GM21825 (cell line): Measurements from ENCODE around the gene OR51I2.

Experiments used
- ATAC-seq: cut with Tn5 transposase; IDR thresholded peaks from one replicate; pipeline ENCODE4 v1.9.1; 2021; ENCODE audit warnings: mild to moderate bottlenecking, moderate library complexity; ENCODE audit not compliant: unreplicated experiment

The OR51I2 gene

DNA sequence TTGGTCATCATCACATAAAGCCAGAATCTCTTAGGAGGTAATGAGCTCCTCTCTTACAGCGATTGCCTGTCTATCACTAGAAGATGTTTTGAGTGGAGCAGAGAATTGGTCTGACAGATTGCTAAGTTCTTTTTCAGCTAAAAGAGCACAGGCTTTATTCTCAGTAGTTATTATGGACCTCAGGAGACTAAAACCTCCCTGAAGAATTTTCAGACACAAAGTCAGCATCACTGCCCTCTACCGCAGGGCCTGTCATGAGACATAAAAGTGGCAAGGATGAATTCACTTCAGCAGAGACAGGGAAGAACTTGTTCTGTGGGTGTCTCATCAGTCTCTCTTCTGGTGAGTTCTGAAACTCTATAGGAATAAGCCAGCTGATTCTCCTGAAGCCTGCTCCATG is at the start of gene OR51I2:
Gene OR51I2 (plus strand): TSS at position 301 of the 400 bp plus-strand sequence. CDS start 4,166 bp downstream, outside the sequence.
- no peak for ATAC-seq

DNA sequence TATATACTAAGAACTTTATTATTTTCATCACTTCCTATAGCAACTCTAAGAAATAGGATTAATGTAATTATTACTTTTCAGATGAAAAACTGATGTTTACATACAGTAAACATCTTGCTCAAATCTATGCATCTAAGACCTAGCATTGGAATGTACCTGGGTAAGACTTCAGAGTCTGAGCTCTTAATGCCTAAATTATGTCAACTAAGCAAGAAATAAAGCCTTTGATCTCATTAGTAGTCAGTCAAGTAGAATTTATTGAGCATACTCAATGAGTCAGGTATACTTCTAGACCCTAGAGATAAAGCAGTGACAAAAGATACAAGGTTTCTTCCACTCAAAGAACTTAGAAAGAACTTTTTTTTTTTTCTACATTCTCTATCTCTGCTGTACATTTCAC is 44.0 kb upstream of the OR51I2 start:
- ATAC-seq: no peak

DNA sequence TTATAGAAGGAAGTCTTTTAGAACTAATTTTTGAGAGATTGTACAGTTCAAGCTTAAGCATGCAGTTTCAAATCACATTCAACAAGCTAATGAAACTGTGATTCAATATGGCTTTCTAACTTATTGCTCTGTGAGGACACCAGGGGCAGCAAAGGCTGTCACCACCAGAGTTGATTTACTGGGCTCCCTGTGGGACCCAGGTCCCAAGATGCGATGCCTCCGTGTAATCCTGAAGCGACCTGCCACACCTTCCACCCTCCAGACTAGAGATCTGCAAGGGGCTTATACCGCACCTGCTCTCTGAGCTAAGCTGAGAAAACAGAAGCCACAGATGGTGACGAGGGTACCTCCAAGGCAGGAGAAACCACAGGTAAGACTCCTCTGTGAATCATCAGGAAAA is 28.1 kb upstream of the OR51I2 start:
- ATAC-seq: no peak

- no peak for ATAC-seq
Observed at GRCh38 chr11:5421811-5422210, 27.3 kb upstream of the OR51I2 start, which contains the start of gene OR51Q1. Gene OR51Q1, plus strand, starts transcription at chr11:5422111. Its CDS starts 90 bp downstream, at chr11:5422201.

DNA sequence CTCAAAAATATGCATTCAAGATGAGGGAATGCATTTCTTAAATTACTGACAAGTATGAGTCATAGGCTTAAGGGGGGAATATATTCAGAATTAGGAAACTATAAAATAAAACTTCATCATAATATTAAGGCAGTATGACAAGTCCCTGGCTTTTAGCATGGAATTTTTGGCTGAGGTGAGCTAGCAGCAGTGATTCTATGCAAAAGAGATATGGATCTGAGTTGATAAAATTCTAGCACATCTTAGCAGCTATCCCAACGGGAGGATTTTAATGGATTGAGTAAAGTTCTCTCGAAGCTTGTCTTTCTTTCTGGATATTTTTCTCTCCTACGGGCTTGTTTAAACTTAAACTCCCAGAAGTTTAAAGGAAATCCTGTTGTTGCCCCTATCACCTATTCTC is 26.0 kb upstream of the OR51I2 start:
- no peak for ATAC-seq

DNA sequence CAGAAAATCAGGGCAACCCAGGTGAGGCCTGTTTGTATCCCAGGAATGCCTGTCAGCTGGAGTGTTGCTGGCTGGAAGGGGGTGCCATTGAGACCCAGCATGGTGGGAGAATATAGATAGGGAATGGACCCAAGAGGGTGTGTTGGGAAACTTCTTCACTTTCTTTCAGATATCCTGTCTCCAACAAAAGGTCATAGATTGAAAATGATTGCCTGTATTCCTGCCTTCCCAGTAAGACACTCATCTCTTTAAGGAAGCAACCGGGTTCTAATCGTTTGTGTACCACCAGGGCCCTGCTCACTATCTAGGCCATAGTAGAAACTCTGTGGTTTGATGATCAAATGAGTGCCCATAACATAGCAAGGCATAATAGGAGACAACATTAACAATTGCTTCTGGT is 7.7 kb upstream of the OR51I2 start, which contains the start of gene OR51I1:
Gene OR51I1 (minus strand): TSS at position 101 of the 400 bp plus-strand sequence. CDS start 0 bp downstream, at position 101.
- ATAC-seq: no peak

DNA sequence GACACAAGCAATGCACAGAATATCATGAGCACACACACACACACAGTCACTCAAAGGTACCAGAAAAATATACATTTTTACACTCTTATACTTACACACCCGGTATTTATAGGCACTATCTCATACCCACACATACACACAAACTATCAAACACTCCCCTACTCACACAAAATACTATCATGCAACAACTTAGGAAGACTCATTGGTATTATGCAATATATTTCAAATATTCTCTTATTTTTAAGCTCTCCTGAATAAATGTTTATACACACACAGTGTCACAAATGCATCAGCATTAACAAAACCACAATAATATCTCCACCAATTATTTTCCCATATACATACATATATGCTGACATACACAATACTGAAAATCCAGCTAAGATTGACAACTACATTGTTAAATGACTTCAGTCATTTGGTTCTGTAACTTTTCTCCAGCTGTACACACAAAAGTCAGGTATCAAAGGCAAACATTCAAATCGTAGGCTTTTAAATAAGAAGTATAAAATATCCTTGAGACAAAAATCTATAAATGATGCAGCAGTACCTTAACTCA is 5.2 kb upstream of the OR51I2 start:
- no peak for ATAC-seq

DNA sequence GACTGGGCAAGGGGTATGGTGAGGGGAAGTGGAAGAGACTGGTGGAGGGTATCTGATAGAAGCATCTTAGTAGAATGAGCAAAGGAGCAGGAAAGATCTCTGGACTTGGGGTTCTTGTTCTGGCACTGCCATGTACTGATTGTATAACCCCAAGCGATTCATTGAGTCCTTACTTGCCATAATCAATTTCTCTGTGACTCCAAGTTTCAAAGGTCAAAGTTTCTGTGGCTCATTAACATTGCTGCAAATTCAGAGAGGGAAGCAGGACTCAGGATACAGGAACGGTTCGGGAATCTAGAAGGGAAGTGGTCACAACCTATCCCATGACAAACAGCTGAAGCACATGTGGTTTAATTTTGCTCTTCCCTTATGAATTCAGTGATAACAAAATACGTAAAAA is 309 bp downstream of the OR51I2 start:
- no peak for ATAC-seq

- no peak for ATAC-seq
Observed at GRCh38 chr11:5460983-5461621, 12.0 kb downstream of the OR51I2 start.

GRCh38 chr11:5467527-5467926 is 18.4 kb downstream of the OR51I2 start:
- ATAC-seq: no peak

- no peak for ATAC-seq
Observed at GRCh38 chr11:5473921-5474320, 24.8 kb downstream of the OR51I2 start.

DNA sequence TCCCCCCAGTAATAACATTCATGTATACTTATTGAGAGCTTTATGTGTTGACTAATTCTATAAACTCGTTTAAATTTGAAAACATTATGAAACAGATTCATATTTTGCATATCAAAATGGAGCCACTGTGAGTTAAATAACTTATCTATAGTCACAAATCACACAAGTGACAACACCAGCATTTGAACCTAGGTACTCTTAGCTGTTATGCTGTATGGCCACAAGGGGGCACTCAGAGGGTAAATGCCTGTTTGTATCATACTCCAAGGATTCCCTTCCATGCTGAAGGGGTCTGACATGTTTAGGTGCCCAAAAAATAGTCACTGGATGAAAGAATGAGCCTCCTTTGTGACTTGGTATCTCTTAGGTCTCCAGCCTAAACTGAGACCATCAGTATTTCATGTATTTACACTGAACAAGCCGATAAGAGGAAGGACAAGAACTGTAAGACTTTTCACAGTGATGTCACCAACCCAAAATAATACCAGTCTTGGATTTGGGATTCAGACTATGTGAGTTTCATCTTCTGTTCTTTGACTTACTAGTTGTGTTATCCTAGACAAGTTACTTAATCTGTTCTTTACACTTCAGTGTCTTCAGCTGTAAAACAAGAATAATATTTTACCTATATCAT is 27.2 kb downstream of the OR51I2 start:
- peak; percentile 70 for ATAC-seq

- no peak for ATAC-seq
Observed at GRCh38 chr11:5486003-5486402, 36.9 kb downstream of the OR51I2 start.

- ATAC-seq: no peak
Observed at GRCh38 chr11:5486421-5486820, 37.3 kb downstream of the OR51I2 start.

DNA sequence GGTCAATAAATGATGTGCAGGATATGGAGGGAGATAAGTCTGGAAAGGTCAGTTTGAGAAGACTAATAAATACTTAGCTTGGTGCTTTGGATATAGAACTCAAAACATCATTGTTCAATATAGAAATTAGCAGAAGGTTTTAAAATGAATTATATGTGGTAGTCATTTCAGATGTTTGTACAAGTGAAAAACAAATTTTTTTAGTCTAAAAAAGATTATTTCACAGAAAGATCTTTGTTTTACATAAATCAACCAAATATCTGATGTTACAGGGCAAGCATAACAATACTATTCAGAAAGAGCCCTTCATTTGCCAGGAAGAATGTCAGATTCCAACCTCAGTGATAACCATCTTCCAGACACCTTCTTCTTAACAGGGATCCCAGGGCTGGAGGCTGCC is 39.3 kb downstream of the OR51I2 start, which contains the start of gene OR52D1:
Gene OR52D1 (plus strand): TSS at position 301 of the 400 bp plus-strand sequence. CDS start 22 bp downstream, at position 323.
- no peak for ATAC-seq

GRCh38 chr11:5488798-5489399 is 39.8 kb downstream of the OR51I2 start:
- no peak for ATAC-seq

GRCh38 chr11:5489576-5490357 is 40.6 kb downstream of the OR51I2 start:
- no peak for ATAC-seq

- no peak for ATAC-seq
Observed at GRCh38 chr11:5499671-5500070, 50.5 kb downstream of the OR51I2 start.

GRCh38 chr11:5500393-5500801 is 51.3 kb downstream of the OR51I2 start:
- no peak for ATAC-seq

DNA sequence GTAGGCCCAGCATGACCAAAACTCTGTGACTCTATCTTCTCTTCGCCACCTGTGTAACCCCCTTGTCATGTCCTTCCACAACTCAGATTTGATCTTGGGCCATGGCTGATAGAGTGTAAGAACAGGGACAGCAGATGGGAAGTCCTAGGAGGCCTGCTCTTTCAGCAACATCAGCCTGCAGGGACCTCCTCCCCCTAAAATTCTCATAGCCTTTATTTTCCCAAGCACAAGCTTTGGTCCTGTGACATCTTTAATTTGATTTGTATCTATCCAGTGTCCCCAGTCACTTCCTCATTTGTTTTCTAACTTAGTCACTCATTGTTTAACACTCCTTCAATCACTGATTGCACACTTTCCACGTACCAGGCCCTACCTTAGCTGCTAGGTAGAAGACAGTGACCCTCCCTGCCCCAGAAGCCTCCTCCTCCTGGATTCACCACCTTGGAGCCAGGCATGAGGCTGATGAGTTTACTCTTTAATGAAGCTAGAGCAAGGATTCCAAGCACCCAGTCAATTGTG is 55.3 kb downstream of the OR51I2 start:
- no peak for ATAC-seq
